ENCODE measurements around the gene BCAT1.

GRCh38 chr12:24822121-24822899 lies 126.6 kb downstream of the BCAT1 start:
- no peak for TF ChIP-seq CTCF (IDR thresholded peaks at IDR 0.05)
- no peak for TF ChIP-seq POLR2A (IDR thresholded peaks at IDR 0.05)
